CD4-positive, alpha-beta T cell treated with Interleukin-15 for 4 hours (primary cell): ENCODE data around the gene BMPR2.
"Not testable (repeated sequence)": the region's sequence is repeated elsewhere in the genome, so short reads cannot be mapped to it uniquely, and the experiment has no call there.

ENCODE experiments used
- DNase-seq: peaks from one replicate; pipeline ENCODE4 v3.0.0-alpha.2; 2020; ENCODE audit warnings: low spot score

Gene BMPR2

DNA sequence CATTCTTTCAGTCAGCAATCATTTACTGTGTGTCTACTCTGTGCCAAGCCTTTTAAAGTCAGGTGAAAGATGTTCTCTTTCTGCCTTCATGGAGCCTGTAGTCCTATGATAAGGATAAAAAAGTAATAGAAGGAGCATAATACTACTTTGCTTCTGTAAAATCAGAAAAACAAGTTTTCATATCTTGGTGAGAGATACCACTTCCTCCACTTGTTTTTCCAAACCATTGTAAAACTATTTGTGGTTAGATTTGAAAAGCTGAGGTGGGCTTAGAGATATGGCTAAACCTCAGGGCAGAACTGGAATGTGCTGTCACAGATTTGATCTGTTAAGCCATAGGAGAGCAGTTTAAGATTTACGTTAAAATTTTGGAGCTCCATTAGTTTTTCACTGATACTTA is 153.9 kb downstream of the BMPR2 start:
- no peak for DNase-seq

DNA sequence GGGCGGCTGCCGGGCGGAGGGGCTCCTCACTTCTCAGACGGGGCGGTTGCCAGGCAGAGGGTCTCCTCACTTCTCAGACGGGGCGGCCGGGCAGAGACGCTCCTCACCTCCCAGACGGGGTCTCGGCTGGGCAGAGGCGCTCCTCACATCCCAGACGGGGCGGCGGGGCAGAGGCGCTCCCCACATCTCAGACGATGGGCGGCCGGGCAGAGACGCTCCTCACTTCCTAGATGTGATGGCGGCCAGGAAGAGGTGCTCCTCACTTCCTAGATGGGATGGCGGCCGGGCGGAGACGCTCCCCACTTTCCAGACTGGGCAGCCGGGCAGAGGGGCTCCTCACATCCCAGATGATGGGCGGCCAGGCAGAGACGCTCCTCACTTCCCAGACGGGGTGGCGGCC is 159.2 kb downstream of the BMPR2 start:
- DNase-seq, result not testable (repeated sequence)

DNA sequence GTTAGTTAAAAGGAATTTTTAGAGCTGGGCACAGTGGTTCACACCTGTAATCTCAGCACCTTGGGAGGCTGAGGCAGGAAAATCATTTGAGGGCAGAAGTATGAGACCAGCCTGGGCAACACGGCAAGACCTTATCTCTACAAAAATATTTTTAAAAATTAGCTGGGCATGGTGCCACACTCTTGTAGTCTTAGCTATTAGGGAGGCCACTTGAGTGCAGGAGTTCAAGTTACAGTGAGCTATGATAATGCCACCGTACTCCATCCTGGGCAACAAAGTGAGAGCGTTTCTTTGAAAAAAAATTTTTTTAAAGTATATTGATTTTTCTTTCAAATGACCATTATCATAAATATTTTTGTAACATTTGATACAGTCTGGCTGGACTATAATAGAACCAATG is 165.0 kb downstream of the BMPR2 start:
- DNase-seq, result no peak

DNA sequence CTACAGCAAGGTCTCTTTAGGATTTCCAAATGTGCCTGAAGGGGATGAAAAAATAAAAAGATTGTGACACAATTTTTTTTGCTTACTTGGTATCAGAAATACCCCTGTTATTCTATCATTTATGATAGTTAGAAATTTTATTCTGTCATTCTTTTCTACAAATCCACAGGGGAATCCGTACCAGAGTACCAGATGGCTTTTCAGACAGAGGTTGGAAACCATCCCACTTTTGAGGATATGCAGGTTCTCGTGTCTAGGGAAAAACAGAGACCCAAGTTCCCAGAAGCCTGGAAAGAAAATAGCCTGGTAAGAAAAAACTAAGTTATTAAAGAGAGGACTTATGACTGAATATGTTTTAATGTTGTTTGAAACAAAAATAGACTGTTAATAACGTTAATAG is 166.0 kb downstream of the BMPR2 start:
- no peak for DNase-seq

DNA sequence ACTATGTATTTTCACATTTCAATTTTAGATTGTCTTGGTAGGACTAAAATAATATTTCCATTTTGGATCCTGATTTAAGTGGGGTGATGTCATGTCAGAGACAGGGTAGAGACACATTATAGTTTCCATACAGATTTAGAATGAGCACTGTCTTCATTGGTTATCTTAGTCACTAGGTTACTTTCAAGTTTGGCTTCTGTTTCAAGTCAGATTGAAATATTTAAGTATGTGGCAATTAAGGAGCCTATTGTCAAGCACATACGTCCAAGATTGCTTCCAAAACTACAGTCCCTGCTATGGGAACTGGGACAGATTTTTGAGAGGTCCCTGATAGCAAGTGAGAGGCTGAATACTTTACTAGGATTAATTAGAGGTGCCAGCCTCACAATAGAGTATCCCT is 169.4 kb downstream of the BMPR2 start:
- no peak for DNase-seq

DNA sequence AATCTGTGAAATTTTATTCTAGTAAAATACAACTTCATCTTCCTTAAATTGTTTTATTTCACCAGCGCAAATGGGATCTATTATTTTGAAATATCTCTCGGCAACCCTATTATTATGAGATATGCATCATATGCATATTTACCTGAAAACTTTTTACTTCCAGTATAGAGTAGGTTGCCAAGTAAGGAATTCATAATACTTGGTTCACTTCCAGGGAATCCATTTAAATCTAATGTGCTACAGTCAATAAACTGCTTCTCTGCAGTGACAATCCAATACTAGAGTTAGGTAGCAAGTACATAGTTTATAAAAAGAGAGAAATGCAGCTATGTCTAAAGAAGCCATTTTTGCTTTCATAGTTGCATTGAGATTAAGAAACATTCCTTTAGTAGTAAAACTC is 169.8 kb downstream of the BMPR2 start:
- DNase-seq, result no peak

DNA sequence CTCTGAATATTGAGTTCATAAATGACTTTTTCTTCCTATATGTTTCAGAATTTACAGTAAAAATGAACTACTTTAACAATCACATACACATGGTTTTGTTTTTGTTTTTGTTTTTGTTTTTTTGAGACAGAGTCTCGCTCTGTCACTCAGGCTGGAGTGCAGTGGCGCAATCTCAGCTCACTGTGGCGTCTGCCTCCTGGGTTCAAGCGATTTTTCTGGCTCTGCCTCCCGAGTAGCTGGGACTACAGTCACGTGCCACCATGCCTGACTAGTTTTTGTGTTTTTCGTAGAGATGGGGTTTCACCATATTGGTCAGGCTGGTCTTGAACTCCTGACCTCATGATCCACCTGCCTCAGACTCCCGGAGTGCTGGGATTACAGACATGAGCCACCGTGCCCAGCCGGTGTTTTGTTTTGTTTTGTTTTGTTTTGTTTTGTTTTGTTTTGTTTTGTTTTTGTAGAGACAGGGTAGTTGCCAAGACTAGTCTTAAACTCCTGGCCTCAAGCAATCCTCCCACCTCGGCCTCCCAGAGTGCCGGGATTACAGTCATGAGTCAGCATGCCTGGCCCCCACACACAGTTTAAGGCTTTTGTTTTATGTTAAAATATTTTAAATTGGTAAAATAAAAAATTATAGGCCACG is 170.5 kb downstream of the BMPR2 start:
- not testable (repeated sequence) for DNase-seq

DNA sequence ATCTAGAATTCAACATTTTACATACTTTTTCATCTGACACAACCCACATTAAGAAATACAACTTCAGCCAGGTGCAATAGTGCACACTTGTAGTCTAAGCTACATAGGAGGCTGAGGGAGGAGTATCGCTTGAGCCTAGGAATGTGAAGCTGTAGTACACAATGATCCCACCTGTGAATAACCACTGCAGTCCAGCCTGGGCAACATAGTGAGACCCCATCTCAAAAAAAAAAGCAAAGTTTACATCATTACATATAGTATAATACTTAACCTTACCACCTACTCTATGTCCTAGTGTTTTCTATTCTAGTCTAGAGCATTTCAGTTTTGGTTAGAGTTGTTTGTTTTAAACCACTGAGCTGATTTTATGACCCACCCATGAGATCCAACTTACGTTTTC is 172.1 kb downstream of the BMPR2 start:
- DNase-seq, result no peak

DNA sequence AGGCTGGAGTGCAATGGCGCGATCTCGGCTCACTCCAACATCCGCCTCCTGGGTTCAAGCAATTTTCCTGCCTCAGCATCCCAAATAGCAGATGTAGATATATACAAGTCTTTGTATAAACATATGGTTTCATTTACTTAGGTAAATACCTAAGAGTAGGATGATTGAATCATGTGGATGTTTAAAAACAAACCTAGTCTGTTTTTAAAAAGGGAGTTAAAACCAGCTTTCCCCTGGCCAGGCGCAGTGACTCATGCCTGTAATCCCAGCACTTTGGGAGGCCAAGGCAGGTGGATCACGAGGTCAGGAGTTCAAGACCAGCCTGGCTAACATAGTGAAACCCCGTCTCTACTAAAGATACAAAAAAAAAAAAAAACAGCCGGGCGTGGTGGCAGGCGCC is 174.9 kb downstream of the BMPR2 start:
- not testable (repeated sequence) for DNase-seq

DNA sequence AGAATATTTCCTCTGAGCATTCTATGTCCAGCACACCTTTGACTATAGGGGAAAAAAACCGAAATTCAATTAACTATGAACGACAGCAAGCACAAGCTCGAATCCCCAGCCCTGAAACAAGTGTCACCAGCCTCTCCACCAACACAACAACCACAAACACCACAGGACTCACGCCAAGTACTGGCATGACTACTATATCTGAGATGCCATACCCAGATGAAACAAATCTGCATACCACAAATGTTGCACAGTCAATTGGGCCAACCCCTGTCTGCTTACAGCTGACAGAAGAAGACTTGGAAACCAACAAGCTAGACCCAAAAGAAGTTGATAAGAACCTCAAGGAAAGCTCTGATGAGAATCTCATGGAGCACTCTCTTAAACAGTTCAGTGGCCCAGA is 179.2 kb downstream of the BMPR2 start:
- DNase-seq, result no peak

DNA sequence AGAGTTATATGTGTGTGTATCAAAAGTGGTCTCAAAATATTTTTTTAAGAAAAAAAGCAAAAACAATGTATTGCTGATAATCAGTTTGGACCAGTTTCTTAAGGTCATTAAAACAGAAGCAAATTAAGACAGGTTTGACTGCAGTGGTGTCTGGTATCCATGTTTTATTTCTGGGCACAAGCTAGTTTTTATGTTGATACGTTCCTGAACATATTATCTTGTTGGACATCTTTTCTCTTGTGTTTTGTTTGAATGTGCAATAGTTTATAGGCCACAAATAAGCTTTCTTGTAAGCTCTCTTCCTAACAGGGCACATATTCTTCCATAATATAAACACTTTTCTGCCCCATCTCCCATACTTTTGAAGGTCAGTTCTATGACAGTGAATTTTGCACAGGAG is 184.1 kb downstream of the BMPR2 start:
- no peak for DNase-seq

DNA sequence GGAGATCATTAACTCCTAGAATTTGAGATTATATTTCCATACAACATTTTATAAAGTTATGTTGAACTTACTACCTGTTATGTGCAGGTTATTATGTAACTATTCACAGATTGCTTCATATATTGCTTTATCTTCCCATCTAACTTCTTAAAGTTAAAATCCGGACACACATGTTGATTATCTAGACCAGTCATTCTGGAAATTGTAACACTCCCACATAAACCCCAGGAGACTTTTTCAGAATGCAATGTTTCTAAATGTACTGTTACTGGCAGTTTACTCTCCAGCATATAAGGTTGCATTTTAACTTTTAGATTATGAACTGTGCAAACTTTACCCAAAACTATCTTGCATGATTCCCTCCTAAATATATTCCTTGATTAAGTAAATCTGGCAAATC is 188.1 kb downstream of the BMPR2 start:
- no peak for DNase-seq

DNA sequence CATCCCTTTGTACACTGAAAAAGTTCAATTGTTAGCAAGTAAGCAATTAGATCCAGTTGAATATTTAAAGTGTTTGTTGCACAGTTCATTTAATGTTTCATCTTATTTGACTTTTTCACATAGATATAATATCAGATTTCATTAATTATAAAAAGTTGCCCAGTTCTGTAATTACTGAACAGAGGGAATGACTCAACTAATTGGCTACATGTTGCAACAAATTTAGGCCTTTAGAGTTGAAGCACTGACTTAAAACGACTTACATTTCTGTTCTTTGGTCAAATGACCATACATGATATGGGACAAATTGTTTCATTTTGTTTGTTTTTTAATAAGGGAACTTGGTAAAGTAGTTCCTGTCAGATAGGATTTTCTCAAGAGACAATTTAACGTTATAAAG is 190.2 kb downstream of the BMPR2 start:
- no peak for DNase-seq

DNA sequence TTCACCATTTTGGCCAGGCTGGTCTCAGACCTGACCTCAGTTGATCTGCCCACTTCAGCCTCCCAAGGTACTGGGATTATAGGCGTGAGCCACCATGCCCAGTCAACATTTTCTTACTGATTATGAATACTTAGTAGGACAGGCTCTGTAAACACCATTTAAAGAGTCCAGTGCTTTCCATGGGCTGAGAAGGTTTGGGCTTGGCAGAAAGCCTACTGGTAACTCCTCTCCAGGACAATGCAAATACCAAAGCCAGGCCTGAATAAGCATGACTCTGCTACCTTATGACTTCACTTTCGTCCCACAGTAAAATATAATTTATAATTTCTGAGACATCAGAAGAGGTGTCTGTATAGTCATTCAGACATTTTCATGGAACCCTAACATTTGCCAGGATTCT is 198.4 kb downstream of the BMPR2 start:
- DNase-seq, result no peak

DNA sequence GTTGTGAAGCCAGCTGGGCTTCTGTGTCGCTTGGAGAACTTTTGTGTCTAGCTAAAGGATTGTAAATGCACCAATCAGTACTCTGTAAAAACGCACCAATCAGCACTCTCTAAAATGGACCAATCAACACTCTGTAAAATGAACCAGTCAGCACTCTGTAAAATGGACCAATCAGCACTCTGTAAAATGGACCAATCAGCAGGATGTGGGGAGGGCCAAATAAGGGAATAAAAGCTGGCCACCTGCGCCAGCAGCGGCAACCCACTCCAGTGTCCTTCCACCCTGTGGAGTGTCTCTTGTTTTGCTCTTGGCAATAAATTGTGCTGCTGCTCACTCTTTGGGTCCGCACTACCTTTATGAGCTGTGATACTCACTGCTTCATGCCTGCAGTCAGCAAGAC is 199.1 kb downstream of the BMPR2 start:
- DNase-seq, result not testable (repeated sequence)

DNA sequence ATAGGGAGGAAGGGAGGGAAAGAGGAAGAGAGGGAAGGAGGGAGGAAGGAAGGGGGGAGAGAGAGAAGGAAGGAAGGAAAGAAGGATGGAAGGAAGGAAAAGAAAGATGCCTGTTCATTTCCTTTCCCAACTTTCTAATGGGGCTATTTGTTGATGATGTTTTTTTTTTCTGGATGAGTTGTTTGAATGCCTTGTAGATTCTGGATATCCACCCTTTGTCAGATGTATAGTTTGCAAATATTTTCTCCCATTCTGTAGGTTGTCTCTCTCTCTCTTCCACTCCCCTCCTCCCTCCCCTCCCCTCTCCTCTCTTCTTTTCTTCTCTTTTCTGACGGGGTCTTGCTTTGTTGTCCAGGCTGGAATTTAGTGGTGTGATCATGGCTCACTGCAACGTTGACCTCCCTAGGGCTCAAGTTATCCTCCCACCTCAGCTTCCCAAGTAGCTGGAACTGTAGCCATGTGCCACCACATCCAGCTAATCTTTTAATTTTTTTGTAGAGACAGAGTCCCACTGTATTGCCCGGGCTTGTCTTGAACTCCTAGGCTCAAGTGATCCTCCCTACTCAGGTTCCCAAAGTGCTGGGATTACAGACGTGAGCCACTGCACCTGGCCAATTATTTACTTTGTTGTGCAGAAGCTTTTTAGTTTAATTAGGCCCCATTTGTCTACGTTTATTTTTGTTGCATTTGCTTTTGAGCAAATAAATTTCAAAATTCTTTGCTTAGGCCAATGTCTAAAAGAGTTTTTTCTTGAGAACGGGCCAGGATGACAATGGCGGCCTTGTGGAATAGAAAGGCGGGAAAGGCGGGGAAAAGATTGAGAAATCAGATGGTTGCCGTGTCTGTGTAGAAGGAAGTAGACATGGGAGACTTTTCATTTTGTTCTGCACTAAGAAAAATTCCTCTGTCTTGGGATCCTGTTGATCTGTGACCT is 201.4 kb downstream of the BMPR2 start:
- no peak for DNase-seq

DNA sequence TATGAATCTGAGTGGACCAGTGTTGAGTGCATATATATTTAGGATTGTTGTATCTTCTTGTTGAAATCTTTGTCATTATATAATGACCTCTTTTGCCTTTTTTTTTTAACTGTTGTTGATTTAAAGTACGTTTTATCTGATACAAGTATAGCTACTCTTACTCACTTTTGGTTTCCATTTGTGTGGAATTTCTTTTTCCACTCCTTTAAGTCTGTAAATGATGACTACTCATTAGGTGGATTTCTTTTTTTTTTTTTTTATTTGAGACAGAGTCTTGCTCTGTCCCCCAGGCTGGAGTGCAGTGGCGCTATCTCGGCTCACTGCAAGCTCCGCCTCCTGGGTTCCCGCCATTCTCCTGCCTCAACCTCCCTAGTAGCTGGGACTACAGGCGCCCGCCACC is 206.7 kb downstream of the BMPR2 start:
- DNase-seq, result not testable (repeated sequence)

DNA sequence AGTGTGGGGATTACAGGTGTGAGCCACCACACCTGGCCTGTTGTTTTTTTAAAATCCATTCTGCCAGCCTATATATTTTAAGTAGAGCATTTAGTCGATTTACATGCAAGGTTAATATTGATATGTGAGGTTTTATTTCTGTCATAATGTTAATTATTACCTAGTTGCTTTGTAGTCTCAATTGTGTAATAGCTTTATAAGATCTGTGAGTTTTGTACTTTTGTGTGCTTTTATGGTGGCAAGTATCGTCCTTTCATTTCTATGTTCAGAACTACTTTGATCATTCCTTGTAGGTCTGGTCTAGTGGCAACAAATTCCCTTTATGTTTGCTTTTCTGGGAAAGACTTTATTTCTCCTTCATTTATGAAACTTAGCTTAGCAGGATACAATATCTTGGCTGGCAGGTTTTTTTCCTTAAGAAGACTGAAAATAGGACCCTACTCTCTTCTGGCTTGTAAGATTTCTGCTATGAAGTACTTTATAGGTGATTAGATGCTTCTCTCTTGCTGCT is 207.6 kb downstream of the BMPR2 start:
- DNase-seq, result no peak

DNA sequence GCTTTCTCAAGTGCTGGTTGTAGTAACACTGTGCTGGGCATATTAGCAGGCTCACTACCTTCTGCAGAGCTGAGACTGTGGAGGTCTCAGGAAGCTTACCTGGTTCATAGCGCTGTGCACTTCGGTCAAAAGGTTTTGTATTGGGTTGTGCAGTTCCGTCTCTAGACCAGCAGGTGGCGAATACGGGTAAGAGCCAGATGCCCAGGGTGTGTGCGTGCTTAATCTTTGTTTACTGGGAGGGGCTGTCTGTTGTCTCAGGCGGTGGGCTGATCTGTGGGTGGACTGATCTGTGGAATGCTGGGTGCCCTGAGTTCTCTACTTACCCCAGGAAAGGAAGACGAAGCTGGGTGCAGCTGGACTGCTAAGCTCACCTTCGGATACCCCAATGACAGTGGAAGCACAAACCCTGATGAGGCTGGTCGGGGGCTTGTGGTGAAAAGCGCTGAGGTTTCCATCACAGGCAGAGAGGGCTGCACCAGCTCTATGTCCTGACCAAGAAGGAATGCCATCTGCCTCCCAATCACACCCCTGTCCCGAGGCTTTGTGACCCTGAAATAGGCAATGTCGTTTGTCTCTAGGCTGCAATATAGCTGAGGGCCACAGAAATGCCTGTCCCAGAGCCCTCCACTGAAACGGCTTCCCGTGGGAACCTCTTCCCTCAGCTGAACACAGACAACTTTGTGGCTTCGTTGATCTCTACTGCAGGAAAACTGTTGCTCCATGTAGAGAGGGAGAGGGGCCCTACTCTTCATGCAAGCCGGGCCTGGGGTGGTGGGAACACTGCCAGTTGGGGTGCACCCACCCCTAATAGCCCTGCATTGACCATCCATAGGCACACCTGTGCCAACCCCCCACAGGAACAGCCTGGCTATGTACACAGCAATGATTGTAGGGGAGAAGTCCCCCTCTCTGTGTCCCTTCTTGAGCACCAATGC is 212.8 kb downstream of the BMPR2 start:
- DNase-seq, result peak; percentile 79

DNA sequence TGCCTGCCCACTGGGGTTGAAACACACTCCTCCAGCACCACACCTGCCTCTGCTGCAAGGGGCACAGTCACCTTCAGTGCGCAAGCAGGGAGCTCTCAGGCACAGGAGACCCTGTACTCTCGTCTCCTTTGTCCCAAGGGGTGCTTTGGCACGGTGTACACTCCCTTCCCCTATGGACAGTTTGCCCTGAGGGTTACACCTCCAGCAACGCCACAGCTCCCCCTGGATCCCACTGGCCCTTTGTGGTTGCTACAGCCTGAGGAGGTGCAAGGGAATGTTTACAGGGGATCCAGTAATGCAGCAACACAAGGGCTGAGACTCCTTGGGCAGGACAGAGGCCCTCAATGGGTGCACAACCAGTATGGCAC is 213.4 kb downstream of the BMPR2 start:
- DNase-seq, result no peak

DNA sequence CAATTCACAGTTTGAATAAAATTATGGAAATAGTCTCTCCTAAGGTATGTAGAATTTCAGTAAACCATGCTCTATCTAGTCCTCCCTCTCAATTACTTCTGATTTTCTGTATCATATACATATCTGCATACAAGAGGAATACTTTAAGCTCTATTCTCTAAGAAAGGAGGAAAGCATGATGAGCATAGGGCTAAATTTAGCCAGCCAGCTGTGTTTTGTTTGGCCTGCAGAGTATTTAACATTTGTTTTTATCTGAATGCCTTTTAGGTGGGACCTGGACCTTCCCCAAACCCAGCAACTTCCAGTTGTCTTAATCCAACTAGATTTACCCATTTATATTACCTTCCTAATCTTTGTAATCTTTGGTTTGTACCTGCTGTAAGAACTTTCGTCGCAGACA is 216.4 kb downstream of the BMPR2 start:
- no peak for DNase-seq

DNA sequence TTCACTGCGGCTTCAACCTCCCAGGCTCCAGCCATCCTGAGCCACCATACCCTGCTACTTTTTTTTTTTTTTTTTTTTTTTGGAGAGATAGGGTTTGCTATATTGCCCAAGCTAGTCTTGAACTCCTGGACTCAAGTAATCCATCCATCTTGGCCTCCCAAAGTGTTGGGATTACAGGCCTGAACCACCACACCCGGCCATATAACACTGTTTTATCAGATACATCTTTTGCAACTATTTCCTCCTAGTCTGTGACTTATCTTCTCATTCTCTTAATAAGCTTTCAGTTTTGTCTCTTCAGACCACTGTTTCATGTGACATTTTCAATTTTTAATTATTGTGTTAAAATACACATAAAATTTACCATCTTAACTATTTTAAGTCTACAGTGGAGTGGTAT is 223.0 kb downstream of the BMPR2 start:
- no peak for DNase-seq
